Stimulated activated CD8-positive, alpha-beta memory T cell treated with anti-CD3 and anti-CD28 coated beads, Interleukin-7, amount 100 ng/mL, for 48 hours (primary cell): ENCODE results near the gene PRPF40A.
"Not testable (repeated sequence)": the region's sequence is repeated elsewhere in the genome, so short reads cannot be mapped to it uniquely, and the experiment has no call there.

Experiments used
- DNase-seq, 2 donors: peaks; one replicate each; pipeline ENCODE4 v3.0.0-alpha.2; 2020; ENCODE audit warnings: low read depth in 1 of 2; ENCODE audit errors: extremely low read depth in 1 of 2

Gene PRPF40A

GRCh38 chr2:152717228-152718075 is at the start of gene PRPF40A:
Gene PRPF40A (minus strand): TSS chr2:152717461. CDS start chr2:152717439, 22 bp downstream.
- DNase-seq, result peak; percentile 96

GRCh38 chr2:152766928-152767327 is 49.7 kb upstream of the PRPF40A start:
- DNase-seq, result no peak

GRCh38 chr2:152763651-152764050 is 46.4 kb upstream of the PRPF40A start:
- DNase-seq, result no peak

DNA sequence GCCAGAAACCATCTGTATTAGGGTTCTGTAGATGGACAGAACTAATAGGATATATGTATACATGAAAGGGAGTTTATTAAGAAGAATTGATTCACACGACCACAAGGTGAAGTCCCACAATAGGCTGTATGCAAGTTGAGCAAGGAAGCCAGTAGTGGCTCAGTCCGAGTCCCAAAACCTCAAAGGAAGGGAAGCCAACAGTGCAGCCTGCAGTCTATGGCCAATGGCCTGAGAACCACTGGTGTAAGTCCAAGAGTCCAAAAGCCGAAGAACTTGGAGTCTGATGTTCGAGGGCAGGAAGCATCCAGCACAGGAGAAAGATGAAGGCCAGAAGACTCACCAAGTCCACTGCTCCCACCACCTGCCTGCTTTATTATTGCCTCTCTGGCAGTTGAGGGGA is 45.9 kb upstream of the PRPF40A start:
- not testable (repeated sequence) for DNase-seq

DNA sequence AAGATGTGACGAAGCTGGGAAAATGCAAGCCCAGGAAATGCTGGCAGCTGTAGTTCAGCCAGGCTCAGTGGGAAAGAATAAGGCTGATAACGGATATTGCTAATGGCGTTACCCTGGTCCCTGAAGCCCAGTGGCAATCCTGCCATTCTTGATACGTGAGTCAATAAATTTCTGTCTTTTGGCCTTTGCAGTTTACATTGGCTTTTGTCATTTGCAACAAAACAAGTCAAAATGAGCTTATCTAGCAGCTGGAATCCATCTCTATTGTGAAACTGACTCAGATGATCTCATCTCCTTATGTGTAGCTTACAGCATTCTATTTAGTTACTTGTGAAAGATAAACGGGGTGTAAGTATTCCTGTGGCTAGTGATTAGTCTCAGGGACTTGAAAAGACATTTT is 44.9 kb upstream of the PRPF40A start:
- DNase-seq, result no peak

DNA sequence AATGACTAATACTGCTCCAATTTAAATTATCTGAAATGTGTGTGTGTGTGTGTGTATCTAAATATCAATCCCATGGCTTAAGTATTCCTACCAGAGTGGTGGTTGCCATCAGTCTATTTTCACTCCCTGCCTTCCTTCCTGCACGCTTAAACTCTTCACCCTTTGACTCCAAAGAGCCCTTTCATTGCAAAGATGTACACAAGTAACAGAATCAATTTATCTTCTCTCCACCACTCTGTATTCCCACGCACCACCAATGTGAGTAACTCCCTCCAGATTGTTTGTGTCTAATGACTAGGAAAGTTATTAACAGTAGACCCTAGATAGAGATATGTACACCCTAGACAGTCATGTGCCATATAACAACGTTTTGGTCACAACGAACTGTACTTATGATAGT is 44.0 kb upstream of the PRPF40A start:
- no peak for DNase-seq

- DNase-seq, result no peak
These were observed 42.2 kb upstream of the PRPF40A start for GRCh38 chr2:152759290-152760072.

- DNase-seq, result no peak
These were observed 37.8 kb upstream of the PRPF40A start for GRCh38 chr2:152755029-152755428.

GRCh38 chr2:152747751-152748150 is 30.5 kb upstream of the PRPF40A start:
- not testable (repeated sequence) for DNase-seq

- DNase-seq, result no peak
These were observed 25.7 kb upstream of the PRPF40A start for GRCh38 chr2:152743002-152743401.

DNA sequence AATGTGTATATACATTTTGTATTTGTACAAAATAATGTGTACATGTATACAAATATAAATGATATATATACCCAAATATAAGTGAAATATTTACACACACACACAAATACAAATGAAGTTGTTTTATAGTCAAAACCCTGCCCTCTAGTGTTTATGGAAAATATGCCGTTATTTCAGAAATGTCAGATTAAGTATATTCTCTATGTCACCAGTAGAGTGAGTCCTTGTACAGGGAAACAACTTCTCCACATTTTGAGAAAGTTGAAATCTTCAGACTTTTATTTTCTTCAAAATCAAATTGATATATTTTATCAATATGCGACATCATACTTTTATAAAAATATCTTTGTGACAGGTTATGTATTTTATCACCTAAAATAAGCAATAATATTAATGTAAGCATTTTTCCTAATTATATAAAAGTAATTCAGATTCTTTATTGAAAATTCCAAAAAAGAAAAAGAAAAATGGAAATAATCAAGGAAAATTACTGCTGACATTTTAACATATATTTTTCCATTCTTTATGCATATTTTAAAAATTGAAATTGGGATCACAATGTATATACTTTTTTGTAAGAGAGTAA is 23.6 kb upstream of the PRPF40A start:
- DNase-seq, result no peak

DNA sequence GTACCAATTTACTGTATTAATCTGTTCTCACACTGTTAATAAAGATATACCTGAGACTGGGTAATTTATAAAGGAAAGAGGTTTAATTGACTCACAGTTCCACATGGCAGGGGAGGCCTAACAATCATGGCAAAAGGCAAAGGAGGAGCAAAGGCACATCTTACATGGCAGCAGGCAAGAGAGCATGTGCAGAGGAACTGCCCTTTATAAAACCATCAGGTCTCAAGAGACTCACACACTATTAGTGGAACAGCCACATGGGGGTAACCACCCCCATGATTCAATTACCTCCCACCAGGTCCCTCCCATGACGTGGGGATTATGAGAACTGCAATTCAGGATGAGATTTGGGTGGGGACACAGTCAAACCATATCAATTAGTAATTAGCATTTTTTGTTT is 22.4 kb upstream of the PRPF40A start:
- DNase-seq, result not testable (repeated sequence)

DNA sequence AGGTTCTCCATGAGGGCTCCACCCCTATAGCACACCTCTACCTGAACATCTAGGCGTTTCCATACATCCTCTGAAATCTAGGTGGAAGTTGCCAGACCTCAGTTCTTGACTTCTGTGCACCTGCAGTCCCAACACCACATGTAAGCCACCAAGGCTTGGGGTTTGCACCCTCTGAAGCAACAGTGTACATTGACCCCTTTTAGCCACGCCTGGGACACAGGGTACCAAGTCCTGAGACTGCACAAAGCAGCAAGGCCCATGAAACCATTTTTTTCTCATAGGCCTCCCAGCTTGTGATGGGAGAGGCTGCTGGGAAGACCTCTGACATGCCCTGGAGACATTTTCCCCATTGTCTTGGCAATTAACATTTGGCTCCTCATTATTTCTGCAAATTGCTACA is 21.2 kb upstream of the PRPF40A start:
- DNase-seq, result no peak

- not testable (repeated sequence) for DNase-seq
These were observed 20.2 kb upstream of the PRPF40A start for GRCh38 chr2:152737509-152737908.

DNA sequence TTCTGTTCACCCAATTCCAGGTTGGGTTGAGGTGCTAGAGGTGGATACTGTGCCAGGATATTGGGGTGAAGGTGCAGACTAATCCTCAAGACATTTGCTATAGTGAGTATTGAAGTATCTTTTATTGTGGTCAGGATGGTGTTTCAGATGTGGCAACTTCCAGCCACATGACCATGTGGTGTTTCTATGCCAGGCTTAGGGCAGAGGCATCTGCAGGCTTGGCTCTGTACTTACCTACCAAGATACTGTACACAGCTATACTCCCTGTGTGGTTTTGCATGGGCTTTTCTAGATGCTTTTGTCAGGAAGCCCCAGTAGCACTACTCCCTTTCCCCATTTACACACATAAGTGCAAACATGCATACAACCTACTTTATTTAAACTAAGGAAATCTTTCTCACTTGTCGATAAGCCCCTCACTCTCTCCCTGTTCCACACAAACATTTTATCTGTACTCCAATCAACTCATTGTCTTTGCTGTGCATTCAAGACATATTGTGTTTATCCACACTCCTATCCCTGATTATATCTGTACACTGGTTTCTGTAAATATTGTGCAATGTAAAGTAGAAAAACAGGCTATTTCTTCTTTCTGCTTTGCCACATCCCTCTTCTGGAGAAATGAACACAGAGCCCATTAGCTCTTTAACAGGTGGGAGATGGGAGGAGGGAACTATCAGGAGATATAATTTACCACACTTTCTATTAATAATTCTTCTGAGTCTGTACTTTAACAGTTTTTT is 13.5 kb upstream of the PRPF40A start:
- peak in 1 of 2 donors; percentile 4 for DNase-seq

DNA sequence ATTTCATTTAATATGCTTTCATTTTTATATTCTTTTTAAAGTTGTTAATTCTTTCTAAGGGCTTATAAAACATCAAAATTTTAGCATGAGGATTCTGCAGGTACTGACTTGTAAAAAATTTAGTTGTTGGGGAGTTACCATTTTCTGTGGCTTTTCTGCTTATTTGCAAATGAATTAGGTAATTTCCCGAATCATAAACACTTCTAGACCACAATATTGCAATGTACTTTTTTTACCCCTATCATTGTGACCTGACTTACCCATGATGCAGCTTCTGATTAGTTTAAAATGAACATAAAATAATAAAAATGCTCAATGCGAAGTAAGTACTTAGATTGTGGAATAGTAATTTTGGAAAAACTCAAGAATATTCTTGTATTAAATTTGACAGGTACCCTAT is 12.6 kb upstream of the PRPF40A start:
- no peak for DNase-seq

DNA sequence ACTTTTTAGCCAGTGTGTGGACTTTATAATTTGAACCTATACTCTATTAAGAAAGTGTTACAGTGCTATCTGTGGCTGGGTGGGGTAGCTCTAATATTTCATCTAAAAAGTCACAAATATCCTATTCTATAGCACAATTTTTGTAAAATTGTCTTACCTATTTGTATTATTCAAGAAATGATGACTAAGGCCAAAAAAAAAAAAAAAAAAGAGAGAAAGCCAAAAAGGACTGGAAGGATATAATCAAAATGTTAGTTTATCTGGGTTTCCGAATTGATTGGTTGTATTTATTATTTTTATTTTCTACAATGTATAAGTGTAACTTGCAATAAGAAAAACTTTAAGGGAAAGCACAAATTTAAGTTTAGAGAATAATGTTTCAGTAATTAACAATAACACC is 6.7 kb upstream of the PRPF40A start:
- DNase-seq, result no peak

- DNase-seq, result not testable (repeated sequence)
These were observed 5.4 kb upstream of the PRPF40A start for GRCh38 chr2:152722639-152723038.

DNA sequence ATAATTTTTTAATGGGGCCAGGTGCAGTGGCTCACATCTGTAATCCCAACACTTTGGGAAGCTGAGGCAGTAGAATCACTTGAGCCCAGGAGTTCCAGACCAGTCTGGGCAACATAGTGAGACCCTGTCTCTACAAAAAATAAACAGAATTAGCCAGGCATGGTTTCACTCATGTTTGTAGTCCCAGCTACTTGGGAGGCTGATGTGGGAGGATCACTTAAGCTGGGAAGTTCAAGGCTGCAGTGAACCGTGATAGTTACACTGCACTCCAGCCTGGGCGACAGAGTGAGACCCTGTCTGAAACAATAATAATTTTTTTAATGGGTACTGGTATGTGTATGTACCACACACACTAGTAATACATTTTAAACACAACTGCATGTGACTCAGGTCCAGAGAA is 3.5 kb upstream of the PRPF40A start:
- no peak for DNase-seq

DNA sequence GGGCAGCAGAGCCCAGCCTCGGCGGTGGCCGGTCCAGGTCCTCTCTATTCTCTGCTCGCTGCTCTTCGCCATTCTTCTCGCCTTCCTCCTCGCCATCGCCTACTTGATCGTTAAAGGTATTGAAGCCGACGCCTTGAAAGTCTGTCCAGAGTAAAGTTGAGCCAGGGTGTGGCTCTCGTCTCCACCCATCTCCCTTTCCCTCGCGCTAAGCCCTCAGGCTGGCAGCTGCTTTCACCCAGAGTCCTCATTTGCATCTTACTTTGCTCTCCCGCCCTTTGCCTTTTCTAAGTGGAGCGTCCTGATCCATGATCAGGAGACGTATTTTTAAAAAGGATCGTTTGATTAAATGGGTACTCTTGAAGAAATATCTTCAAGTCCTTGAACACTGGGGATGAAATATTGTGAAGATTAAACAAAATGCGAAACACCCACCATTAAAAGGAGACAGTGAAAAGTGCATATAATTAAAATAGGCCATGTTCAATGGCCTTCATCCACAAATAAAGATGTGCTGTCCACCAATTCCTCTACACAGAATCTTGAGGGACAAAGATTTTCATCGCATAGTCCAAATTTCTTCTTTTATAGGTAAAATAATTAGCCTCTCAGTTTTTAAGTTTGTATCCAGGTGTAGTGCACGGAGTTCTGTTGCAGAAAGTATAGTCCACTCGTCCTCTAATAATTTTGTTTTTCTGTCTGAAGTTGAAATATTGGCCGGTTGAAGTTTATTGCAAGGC is 1.8 kb upstream of the PRPF40A start:
- DNase-seq, result peak in 1 of 2 donors; percentile 34
